K562 (cell line): ENCODE results near the gene SNAPC2. TPM values are rescaled to one million over a fixed set of nuclear protein-coding genes. Genes with fewer than 3 reads are reported as not detected.

Experiments
- BDP1 ChIP-seq: IDR thresholded peaks from 3 replicates; pipeline ENCODE4 v1.6.1; 2011; ENCODE audit not compliant: insufficient read length, insufficient read depth
- CBFA2T3 ChIP-seq: fragments of 450-650 bp; IDR thresholded peaks from 2 replicates; pipeline ENCODE4 v1.6.1; 2017
- HCFC1 ChIP-seq: IDR thresholded peaks from 2 replicates; pipeline ENCODE4 v1.6.1; 2012; ENCODE audit warnings: low read depth, low read length, improper control_type of control experiment
- HDAC2 ChIP-seq: fragments of 450-650 bp; IDR thresholded peaks from 2 replicates; pipeline ENCODE4 v1.6.1; 2016; ENCODE audit warnings: mild to moderate bottlenecking
- NRF1 ChIP-seq, 2 experiments: fragments of 450-650 bp; IDR thresholded peaks in 1 of 2; conservative IDR thresholded peaks in 1 of 2; 2 replicates each; pipeline ENCODE4 v1.6.1; 2014; ENCODE audit warnings: mild to moderate bottlenecking in 2 of 2
- PHB2 ChIP-seq: fragments of 450-650 bp; IDR thresholded peaks from 2 replicates; pipeline ENCODE4 v1.6.1; 2017; ENCODE audit warnings: low read depth
- PHF8 ChIP-seq: fragments of 200-600 bp; sonication (generic); IDR thresholded peaks from 2 replicates; pipeline ENCODE4 v1.6.1; 2012; ENCODE audit warnings: mixed run types, mild to moderate bottlenecking, inconsistent platforms, low read length, moderate library complexity, borderline replicate concordance
- PTRF ChIP-seq: fragments of 450-650 bp; IDR thresholded peaks from 2 replicates; pipeline ENCODE4 v1.6.1; 2016; ENCODE audit warnings: mild to moderate bottlenecking, missing genetic modification characterization, missing compliant biosample characterization
- RNF2 ChIP-seq: sonication (generic); IDR thresholded peaks from 2 replicates; pipeline ENCODE4 v1.6.1; 2016
- SMC3 ChIP-seq: conservative IDR thresholded peaks from 2 replicates; pipeline ENCODE4 v1.6.1; 2011; ENCODE audit warnings: low read depth, low read length, improper control_type of control experiment; ENCODE audit not compliant: insufficient read depth
- YY1 ChIP-seq, 3 experiments: IDR thresholded peaks; 2 replicates each; pipeline ENCODE4 v1.6.1; 2011; ENCODE audit warnings: low read length in 2 of 3, mild to moderate bottlenecking in 2 of 3, moderate library complexity in 2 of 3, borderline replicate concordance in 1 of 3, control low read depth in 1 of 3, low read depth in 1 of 3; ENCODE audit not compliant: insufficient read depth in 3 of 3, insufficient replicate concordance in 2 of 3, control insufficient read depth in 1 of 3, insufficient read length in 1 of 3; ENCODE audit errors: extremely low read depth in 1 of 3
- ZNF224 ChIP-seq: sonication (generic); formaldehyde crosslinking; IDR thresholded peaks from 2 replicates; pipeline ENCODE4 v1.8.0; 2022; ENCODE audit warnings: mild to moderate bottlenecking, missing genetic modification reagents
- ZNF239 ChIP-seq: fragments of 250-450 bp; sonication (Bioruptor Pico); IDR thresholded peaks from 2 replicates; pipeline ENCODE4 v1.4.0; 2020; ENCODE audit warnings: mild to moderate bottlenecking
- ZNF282 ChIP-seq: sonication (generic); formaldehyde crosslinking; IDR thresholded peaks from 2 replicates; pipeline ENCODE4 v1.8.1; 2023; ENCODE audit warnings: missing genetic modification reagents
- ZNF584 ChIP-seq: fragments of 200-800 bp; sonication (Bioruptor generic); IDR thresholded peaks from 2 replicates; pipeline ENCODE4 v1.6.1; 2016; ENCODE audit warnings: low read depth, mild to moderate bottlenecking, missing genetic modification characterization, missing compliant biosample characterization
- polyA plus RNA-seq, 8 experiments: library from polyadenylated mRNA; depleted of rRNA in 4 of 8; stranded (reverse) in 5 of 8; unstranded in 3 of 8; fragments of >200 nt; fragmentation: Nextera tagmentation in 2 of 8; fragmentation: Illumina TruSeq in 1 of 8; extraction: Ambion mirVana in 2 of 8; extraction: Trizol in 1 of 8; gene quantifications; 2 replicates each; pipeline versions ENCODE4 v1.2.1 to v1.2.3, GENCODE V29; 2011 to 2014; ENCODE audit warnings: inconsistent platforms in 1 of 8, missing spikeins in 1 of 8
- total RNA-seq, 7 experiments: library from RNA; depleted of rRNA in 6 of 7; stranded (reverse); fragments of >200 nt in 6 of 7; fragmentation: Illumina TruSeq in 2 of 7; extraction: Trizol in 2 of 7; gene quantifications; 2 replicates each; pipeline versions ENCODE4 v1.2.1 to v1.2.3, GENCODE V29; 2011 to 2021; ENCODE audit warnings: low replicate concordance in 1 of 7
- TF ChIP-seq, protein P1 (sequence below): fragments of 200-800 bp; sonication (Bioruptor generic); IDR thresholded peaks from 2 replicates; pipeline ENCODE4 v1.6.1; 2017; ENCODE audit warnings: missing genetic modification characterization, missing compliant biosample characterization
- TF ChIP-seq, protein P2 (sequence below): sonication (generic); formaldehyde crosslinking; IDR thresholded peaks from 2 replicates; pipeline ENCODE4 v1.8.0; 2022; ENCODE audit warnings: mild to moderate bottlenecking, missing genetic modification reagents
- TF ChIP-seq, protein P3 (sequence below): fragments of 250-450 bp; sonication (Bioruptor Pico); IDR thresholded peaks from 2 replicates; pipeline ENCODE4 v1.4.0; 2020; ENCODE audit warnings: mild to moderate bottlenecking

Gene SNAPC2
- total and polyA plus RNA-seq, 9 of the 15 experiments (the other 6 are each of a cell fraction or from before 2014, with no cell fraction given) = 0.59 to 45.1 (median 15.3) TPM

DNA sequence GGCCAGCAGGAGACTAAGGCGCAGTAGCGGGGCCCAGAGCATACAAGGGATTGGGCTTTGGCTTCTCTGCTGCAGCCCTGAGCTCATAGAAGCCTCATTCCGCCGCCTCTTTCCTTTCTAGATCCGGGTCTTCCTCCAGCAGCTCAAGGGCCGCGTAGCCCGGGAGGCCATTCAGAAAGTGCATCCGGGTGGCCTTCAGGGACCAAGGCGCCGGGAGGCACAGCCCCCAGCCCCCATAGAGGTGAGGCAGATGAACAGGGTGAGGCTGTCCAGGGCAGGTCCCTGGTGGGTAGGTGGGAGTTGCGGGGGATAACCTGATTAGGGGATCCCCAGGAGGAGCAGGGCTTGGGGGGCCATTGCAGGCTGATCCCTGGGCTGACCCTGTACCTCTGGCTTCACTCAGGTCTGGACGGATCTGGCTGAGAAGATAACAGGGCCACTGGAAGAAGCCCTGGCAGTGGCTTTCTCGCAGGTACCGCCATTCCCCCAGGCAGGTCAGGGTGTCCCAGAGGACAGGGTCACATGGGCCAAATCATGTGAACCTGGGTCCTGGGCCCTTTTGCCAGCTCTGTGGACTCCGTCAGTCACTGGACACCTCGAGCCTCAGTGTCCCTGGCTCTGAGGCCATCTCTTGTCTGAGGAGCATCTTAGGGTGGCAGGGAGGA, 1.3 kb downstream of the SNAPC2 start (continued):
- 0 out of 2 replicates have a peak, but pooled peaks have one; percentile 3 for TF ChIP-seq CBFA2T3
- TF ChIP-seq, protein P1, sequence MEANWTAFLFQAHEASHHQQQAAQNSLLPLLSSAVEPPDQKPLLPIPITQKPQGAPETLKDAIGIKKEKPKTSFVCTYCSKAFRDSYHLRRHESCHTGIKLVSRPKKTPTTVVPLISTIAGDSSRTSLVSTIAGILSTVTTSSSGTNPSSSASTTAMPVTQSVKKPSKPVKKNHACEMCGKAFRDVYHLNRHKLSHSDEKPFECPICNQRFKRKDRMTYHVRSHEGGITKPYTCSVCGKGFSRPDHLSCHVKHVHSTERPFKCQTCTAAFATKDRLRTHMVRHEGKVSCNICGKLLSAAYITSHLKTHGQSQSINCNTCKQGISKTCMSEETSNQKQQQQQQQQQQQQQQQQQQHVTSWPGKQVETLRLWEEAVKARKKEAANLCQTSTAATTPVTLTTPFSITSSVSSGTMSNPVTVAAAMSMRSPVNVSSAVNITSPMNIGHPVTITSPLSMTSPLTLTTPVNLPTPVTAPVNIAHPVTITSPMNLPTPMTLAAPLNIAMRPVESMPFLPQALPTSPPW (CRISPR knock-in tag) = no peak
- TF ChIP-seq, protein P2, sequence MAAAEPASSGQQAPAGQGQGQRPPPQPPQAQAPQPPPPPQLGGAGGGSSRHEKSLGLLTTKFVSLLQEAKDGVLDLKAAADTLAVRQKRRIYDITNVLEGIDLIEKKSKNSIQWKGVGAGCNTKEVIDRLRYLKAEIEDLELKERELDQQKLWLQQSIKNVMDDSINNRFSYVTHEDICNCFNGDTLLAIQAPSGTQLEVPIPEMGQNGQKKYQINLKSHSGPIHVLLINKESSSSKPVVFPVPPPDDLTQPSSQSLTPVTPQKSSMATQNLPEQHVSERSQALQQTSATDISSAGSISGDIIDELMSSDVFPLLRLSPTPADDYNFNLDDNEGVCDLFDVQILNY = peak; percentile 11; the same call in 1 of the 2 replicates
- 0 out of 2 replicates have a peak, but pooled peaks have one; percentile 4 for TF ChIP-seq HDAC2
- TF ChIP-seq NRF1 (conservative IDR thresholded peaks at IDR 0.05 in 1 of 2, IDR thresholded peaks at IDR 0.05 in 1 of 2) = peak in 1 of 2 experiments; percentile 16; a peak in 1 of 4 replicates
- TF ChIP-seq HCFC1 = no peak
- TF ChIP-seq SMC3 = 0 out of 2 replicates have a peak, but pooled peaks have one; percentile 1
- TF ChIP-seq ZNF224 (CRISPR knock-in tag) = no peak
- TF ChIP-seq, protein P3, sequence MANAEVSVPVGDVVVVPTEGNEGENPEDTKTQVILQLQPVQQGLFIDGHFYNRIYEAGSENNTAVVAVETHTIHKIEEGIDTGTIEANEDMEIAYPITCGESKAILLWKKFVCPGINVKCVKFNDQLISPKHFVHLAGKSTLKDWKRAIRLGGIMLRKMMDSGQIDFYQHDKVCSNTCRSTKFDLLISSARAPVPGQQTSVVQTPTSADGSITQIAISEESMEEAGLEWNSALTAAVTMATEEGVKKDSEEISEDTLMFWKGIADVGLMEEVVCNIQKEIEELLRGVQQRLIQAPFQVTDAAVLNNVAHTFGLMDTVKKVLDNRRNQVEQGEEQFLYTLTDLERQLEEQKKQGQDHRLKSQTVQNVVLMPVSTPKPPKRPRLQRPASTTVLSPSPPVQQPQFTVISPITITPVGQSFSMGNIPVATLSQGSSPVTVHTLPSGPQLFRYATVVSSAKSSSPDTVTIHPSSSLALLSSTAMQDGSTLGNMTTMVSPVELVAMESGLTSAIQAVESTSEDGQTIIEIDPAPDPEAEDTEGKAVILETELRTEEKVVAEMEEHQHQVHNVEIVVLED (CRISPR knock-in tag) = no peak
- TF ChIP-seq ZNF282 (CRISPR knock-in tag) = no peak; the same call in 1 of the 2 replicates
- TF ChIP-seq ZNF239 (CRISPR knock-in tag) = no peak
- no peak for TF ChIP-seq PTRF (tag)
- TF ChIP-seq RNF2 = 0 out of 2 replicates have a peak, but pooled peaks have one; percentile 8
- no peak for TF ChIP-seq BDP1
- TF ChIP-seq YY1 (IDR thresholded peaks at IDR 0.05; ENCODE audit: borderline replicate concordance in 1 of 3, control insufficient read depth in 1 of 3, extremely low read depth in 1 of 3, insufficient read depth in 3 of 3, insufficient read length in 1 of 3, insufficient replicate concordance in 2 of 3, low read depth in 1 of 3, low read length in 2 of 3) = peak in 1 of 3 experiments; percentile 5
- peak; percentile 2; the same call in 1 of the 2 replicates for TF ChIP-seq PHF8
- TF ChIP-seq PHB2 = no peak
- no peak for TF ChIP-seq ZNF584 (CRISPR knock-in tag)
